HG03378 (cell line): ENCODE data around the gene B3GAT1.
"Not testable (repeated sequence)": the region's sequence is repeated elsewhere in the genome, so short reads cannot be mapped to it uniquely, and the experiment has no call there.

Source experiments
- ATAC-seq: cut with Tn5 transposase; IDR thresholded peaks from one replicate; pipeline ENCODE4 v1.9.1; 2021; ENCODE audit warnings: mild to moderate bottlenecking, moderate library complexity; ENCODE audit not compliant: unreplicated experiment

B3GAT1 gene, protein sequence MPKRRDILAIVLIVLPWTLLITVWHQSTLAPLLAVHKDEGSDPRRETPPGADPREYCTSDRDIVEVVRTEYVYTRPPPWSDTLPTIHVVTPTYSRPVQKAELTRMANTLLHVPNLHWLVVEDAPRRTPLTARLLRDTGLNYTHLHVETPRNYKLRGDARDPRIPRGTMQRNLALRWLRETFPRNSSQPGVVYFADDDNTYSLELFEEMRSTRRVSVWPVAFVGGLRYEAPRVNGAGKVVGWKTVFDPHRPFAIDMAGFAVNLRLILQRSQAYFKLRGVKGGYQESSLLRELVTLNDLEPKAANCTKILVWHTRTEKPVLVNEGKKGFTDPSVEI

DNA sequence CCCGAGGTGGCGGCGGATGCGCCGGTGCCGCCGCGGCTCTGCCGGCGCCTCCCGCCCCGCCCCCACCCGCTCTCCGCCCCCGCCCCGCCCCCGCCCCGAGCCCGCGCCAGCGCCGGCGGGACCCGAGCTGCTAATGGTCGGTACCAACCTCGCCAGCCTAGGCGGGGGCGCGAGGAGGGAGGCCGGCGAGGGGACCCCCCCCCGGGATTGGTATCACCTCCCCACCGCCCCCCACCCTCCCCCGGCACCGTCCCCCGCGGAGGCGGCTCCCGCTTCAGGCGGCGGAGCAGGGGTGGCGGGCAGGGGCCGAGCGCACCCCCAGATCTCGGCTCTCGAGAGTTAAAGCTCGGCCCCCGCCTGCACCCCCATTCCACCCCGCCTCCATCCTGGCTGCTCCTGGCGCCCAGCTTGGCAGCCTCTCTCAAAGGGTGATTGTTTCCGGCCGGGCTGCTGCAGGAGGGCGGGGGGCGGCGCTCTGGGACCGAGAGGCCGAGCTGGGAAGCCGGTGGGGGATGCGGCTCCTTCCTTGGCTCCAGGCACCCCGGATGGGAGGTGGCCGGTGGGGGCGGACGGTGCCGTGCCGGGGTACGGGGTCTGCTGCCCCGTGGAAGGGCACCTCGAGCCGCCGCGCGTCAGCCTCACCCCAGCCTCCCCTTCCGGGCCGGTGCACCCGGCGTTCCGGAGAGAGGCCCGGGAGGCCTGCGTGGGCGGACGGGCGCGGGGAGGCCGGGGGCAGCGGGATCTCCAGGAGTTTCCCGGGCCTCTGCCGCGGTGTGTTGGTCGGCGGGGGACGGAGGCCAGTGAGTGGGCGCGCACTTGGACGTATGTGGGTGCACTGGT lies at the start of gene B3GAT1:
TSS of gene B3GAT1 (minus strand) at position 40 of the 840 bp plus-strand sequence. CDS start 24,583 bp downstream, outside the sequence.
- ATAC-seq = no peak

DNA sequence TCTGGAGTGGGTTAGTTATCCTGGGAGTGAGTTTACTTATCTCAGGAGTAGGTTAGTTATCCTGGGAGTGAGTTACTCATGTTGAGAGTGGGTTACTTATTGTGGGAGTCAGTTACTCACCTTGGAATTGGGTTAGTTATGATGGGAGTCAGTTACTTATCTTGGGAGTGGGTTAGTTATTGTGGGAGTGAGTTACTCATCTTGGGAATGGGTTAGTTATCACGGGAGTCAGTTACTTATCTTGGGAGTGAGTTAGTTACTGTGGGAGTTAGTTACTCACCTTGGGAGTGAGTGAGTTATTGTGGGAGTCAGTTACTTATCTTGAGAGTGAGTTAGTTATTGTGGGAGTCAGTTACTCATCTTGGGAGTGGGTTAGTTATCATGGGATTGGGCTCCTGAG lies 49.6 kb upstream of the B3GAT1 start:
- ATAC-seq = no peak

DNA sequence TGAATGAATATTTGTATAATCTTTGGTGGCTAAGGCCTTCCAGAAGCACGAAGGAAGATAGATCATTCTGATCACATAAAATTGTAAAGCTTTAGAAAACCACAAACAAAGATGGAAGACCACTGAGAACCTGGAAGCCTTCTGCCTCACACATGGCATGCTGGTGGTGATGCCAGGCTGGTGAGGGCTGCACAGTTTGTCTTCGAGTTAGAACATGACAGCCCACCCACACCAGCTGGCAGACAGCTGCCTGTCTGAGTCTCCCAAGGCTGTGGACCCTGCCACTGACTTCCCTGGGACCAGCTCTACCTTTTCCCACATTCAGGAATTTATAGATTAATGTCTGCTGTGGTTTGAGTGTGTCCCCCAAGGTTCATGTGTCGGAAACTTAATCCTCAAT lies 48.8 kb upstream of the B3GAT1 start:
- no peak for ATAC-seq

DNA sequence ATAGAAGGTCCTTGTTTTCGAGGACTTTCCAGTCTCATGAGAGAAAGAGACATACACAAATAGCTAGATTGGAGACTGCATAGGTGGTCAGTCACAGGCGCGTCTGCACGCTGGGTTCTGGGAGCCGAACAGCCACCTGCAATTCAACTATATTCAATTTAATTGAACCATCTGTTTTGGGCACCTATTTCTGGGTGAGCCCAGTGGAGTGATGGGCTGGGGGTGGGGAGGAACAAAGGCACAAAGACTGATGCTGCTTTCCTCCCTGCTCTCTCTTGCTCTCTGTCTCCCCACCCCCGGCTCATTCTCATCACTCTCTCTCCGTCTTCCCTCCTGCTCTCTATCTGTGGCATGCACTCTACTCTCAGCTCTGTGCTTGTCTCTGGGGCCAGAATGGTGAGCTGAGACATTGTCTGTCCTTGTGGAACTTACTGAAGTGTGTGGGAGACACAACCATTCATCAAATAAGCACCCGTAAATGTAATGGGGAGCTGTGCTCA lies 48.1 kb upstream of the B3GAT1 start:
- ATAC-seq = no peak

DNA sequence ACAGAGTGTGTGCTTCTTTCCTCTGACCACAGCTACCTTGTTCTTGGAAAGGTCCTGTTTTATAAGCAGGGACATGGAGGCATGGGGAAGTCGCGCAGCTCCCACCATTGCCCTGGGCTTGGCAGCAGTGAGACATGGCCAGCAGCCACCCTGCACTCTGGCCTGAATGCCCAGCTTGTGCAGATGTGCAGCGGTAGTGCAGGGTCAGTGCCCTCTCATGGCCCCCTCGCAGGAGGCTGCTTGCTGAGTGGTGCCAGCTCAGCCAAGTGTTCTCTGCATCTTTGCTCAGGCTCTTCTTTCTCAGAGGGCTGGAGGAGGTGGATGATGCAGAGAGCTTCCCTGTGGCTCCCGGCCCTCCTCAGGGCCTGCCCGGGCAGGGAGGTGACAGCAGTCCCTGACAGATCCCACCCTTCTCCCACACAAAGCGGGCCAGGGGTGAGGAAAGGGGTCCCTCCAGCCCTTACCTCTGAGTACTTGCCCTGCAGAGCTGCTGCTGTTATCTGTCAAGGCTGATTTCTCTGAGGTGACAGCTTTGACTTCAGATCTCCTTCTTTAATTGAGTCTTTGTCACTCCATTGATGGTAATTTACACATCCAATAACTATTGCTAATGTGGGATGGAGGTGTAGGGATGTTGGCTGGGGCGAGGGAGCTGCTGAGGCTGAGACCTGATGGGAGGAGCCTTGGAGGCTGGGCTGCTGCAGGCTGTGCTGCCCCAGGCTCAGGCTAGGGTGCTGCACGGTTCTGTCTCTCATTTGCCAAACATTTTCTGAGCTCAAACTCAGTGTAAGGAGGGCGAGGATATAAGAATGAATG lies 47.4 kb upstream of the B3GAT1 start:
- no peak for ATAC-seq

DNA sequence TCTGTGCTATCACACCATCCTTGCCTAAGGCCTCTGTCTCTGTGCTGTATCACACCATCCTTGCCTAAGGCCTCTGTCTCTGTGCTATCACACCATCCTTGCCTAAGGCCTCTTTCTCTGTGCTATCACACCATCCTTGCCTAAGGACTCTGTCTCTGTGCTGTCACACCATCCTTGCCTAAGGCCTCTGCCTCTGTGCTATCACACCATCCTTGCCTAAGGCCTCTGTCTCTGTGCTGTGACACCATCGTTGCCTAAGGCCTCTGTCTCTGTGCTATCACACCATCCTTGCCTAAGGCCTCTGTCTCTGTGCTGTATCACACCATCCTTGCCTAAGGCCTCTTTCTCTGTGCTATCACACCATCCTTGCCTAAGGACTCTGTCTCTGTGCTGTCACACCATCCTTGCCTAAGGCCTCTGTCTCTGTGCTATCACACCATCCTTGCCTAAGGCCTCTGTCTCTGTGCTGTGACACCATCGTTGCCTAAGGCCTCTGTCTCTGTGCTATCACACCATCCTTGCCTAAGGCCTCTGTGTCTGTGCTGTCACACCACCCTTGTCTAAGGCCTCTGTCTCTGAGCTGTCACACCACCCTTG lies 45.5 kb upstream of the B3GAT1 start:
- ATAC-seq = not testable (repeated sequence)

DNA sequence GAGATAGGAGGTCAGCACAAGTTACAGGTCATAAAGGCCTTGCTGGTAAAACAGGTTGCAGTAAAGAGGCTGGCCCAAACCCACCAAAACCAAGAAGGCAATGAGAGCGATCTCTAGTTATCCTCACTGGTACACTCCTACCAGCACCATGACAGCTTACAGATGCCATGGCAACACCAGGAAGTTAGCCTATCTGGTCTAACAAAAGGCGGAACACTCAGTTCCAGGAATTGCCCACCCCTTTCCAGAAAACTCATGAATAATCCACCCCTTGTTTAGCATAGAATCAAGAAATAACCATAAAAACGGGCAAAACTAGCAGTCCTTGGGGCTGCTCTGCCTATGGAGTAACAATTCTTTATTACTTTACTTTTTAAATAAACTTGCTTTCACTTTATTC lies 43.5 kb upstream of the B3GAT1 start:
- no peak for ATAC-seq

DNA sequence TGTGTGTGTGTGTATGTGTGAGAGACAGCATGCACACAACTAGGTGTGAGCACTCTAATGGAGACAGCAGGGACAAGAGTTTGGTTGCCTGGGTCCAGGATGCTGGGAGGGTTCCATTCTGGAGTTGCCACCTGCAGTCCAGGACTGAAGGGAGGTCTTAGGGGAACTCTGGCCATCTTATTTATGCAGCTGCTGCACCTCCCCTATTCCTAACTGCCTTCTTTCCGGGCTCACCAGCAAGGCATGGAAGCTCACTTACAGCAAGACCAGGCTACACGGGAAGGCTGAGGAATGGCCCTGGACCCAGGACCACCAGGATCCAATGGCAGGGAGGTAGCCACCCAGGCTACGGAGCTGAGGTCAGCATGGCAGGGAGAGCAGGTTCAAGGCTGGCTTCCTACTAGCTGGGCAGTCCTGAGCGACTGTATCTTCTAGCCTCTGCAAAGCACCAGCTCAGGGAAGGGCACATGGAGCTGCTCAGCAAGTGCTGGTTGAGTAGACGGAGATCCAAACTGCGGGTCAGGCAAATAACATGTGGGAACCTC lies 42.2 kb upstream of the B3GAT1 start:
- no peak for ATAC-seq

DNA sequence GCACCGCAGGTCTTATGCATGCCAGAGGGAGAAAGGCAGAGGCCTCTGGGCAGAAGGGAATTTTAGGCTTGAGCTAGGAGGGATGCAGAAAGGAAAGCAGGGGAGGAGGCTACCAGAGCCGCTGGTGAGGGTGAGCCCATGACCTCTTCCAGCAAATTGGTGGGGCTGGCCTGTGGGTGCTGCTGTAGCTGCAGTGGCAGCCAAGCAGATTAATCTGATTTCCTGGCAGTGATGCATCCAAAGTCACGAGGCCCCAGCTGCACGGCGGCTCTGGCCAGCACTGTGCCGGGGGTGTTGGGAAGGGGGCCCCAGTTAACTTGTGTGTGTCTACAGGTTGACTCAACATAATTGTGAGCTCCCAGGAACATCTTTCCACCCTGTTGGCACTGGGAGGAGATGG lies 41.4 kb upstream of the B3GAT1 start:
- ATAC-seq = no peak

DNA sequence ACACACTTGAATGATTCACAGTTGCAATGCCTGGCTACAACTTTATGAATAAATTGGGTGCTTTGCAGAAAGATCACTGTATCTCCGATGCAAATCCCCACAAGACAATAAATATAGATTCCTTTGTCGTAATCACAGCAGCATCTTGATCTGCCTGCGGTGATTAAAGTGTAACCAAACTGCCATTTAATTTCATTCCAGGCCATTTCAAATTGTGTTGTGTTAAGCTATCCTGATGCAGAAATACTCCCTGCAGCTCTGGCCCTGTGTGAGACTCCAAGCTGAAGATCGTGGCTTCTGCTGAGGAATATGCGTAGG lies 40.8 kb upstream of the B3GAT1 start:
- no peak for ATAC-seq

DNA sequence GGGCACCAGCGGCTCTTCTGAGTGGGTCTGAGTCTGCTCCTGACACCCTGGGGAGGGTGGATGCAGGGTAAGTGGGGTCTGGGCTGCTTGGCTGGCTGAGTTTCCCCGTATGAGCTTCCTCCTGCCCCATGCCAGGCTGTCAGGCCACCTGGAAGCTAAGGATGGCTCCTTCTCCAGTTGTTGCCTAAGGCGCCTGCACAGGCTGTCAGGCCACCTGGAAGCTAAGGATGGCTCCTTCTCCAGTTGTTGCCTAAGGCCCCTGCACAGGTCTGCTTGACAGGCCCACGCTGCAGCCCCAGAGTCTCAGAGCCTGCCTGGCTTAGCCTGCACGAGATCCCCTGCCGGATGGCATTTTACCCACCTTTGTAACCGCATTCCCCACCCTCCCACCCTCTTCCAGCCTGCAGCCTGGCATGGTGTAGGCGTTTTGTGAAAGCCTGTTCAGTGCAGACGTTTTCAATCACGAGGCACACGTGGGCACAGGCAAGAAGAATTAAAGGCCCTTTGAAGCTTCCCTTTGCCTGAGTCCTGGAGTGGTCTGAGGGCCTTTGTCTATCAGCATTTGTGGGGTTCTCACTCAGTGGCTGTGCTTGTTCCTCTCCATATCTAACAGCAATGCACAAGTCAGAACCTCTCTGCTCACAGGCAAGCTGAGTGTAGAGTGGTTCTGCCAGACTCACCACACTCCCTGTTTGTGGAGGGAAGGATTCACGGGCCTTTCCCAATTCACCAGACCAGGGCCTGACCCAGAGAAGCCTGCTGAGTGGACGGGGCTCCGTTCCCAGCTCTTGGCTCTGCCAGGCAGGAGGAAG lies 40.2 kb upstream of the B3GAT1 start:
- no peak for ATAC-seq

DNA sequence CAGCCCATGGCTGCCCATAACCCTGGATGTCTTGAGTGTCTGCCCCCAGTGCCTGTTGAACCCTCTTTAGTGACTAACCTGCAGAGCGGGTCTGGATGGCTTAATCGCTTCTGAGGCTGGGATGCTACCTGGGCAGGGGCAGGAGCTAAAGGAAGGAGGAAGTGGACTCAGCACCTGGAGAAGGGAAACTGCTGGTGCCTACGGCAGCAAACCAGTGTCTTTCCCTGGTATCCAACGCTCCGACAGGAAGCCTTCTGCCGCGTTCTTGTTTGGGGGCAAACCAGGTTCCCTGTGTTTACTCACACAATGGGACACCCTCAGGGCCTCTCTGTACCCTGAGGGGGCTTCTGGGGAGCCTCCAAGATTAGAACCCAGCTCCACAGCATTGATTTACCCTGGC lies 38.1 kb upstream of the B3GAT1 start:
- no peak for ATAC-seq

DNA sequence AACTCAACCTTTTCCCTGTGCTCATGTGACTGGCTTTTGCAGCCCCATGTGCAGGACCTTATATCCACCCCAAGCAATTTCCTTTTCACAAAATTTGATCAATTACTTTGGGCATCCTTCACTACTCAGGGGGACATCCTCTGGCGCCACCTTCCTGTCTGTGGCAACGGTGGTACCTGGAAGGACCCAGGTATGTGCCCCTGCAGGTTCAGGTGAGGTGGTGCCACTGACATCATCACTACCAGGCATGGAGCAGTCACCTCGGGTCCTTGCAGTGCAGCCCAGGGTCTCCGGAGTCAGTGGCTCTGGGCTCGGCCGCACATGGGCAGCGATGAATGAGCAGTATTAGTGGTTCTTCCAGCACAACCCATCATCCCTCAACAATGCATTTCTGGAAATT lies 37.7 kb upstream of the B3GAT1 start:
- ATAC-seq = no peak

DNA sequence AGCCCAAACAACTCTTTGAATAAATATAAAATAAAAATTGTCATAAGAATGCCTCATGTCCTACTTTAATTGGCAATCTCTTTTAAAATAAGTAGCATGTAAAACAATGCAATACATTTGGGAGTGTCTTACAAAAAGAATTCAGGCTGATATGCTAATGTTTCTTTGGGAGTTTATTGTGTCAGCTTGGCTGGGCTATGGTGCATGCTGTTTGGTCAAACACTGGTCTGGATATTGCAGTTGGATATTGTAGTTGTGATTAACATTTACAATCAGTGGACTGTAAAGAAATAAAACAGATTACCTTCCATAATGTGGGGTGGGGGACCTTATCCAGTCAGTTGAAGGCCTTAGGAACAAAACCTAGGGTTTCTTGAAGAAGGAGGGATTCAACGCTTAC lies 37.0 kb upstream of the B3GAT1 start:
- ATAC-seq = no peak

DNA sequence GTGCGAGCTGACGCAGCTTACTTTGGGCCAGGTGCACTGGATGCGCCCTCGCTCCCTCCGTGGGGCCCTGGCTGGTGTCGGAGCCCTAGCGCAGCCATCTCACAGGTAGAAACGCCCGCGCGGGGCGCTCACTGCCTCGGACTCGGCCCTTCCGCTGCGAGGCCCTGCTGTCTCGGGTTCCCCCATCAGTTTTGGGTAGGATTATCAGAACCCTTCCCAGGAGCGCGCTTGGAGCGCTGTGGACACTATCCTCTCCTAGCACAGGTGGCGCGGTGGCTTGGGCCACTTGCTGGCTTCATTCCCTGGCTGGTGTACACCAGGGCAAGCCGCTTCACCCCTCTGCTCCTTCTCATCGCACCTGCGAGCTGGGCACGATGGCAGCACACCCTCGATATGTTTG lies 35.7 kb upstream of the B3GAT1 start:
- ATAC-seq = no peak

DNA sequence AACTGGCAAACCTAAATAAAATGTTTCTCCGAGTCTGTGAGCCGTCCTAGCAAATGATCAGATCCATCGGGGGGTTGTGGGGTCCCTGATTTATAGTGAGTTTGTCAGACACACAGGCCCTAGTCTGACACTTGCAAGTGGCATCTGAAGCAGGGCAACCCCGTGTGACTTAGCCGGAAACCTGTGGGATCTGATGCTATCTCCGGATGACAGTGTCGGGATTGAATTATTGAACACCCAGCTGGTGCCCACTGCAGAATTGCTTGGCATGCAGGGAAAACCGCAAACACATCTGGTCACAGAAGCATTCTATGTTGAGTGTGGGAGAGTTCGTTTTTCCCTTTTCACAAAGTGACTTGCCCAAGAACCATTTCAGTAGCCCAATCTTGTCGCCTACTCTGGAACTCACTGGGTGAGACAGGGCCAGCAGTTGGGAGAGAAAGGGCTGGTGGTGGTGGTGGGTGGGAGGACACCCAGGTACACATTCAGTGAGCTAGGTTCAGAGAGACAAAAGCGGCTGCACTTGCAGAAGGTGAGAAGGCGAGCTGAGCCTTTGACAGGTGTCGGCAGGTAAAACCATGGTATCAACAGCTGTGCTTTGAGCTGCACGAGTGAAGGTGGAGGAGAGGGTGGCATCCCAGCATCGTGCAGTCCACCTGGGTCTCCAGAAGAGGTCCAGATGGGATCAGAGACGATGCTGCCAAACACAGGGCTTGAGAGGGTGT lies 33.7 kb upstream of the B3GAT1 start:
- ATAC-seq = no peak

DNA sequence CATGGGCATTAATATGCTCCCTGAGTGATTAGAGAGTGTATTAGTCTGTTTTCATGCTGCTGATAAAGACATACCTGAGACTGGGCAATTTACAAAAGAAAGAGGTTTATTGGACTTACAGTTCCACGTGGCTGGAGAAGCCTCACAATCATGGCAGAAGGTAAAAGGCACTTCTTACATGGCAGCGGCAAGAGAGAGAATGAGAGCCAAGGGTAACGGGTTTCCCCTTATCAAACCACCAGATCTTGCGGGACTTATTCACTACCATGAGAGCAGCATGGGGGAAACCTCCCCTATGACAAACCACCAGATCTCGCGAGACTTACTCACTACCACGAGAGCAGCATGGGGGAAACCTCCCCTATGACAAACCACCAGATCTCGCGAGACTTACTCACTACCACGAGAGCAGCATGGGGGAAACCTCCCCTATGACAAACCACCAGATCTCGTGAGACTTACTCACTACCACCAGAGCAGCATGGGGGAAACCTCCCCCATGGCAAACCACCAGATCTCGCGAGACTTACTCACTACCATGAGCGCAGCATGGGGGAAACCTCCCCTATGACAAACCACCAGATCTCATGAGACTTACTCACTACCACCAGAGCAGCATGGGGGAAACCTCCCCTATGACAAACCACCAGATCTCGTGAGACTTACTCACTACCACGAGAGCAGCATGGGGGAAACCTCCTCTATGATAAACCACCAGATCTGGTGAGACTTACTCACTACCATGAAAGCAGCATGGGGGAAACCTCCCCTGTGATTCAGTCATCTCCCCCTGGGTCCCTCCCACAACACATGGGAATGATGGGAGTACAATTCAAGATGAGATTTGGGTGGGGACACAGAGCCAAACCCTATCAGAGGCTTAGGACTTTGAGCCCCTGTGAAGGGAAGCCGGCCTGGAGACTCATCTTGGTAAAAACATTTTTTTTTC lies 32.4 kb upstream of the B3GAT1 start:
- not testable (repeated sequence) for ATAC-seq

DNA sequence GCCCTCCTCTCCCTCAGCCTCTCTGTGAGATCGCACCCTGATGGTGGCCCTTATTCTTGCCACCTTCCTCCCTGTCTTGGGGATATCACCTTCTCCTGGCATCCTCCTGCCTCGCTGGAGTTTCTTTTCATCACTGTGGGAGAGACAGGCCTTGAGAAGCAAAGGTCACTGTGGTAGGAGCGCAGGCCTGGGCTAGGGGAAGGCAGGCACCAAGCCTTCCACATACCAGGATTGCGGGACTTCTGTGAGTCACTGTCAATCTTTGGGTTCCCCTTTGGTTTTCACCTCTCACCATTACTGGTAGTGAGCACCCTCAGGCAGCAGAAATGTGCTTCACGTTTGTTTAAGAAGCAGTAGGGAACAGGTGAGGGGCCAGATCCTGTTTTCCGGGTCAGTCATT lies 31.2 kb upstream of the B3GAT1 start:
- no peak for ATAC-seq
